WTC11 (cell line): ENCODE data around the gene PCDH12.

Experiments used
- HMGA2 ChIP-seq: fragments of 250-450 bp; sonication (Bioruptor Pico); IDR thresholded peaks from 2 replicates; pipeline ENCODE4 v1.4.0; 2021; ENCODE audit warnings: mild to moderate bottlenecking, moderate library complexity
- NR3C1 ChIP-seq: sonication (generic); formaldehyde crosslinking; conservative IDR thresholded peaks from 2 replicates; pipeline ENCODE4 v1.8.1; 2023; ENCODE audit warnings: low read depth, mild to moderate bottlenecking, missing genetic modification reagents
- SMAD3 ChIP-seq: sonication (generic); formaldehyde crosslinking; IDR thresholded peaks from 2 replicates; pipeline ENCODE4 v1.8.0; 2022; ENCODE audit warnings: missing genetic modification reagents, mild to moderate bottlenecking, borderline replicate concordance
- ZNF138 ChIP-seq: sonication (generic); formaldehyde crosslinking; conservative IDR thresholded peaks from 2 replicates; pipeline ENCODE4 v1.8.1; 2022; ENCODE audit warnings: mild to moderate bottlenecking, moderate library complexity, missing genetic modification reagents
- ZNF263 ChIP-seq: sonication (generic); formaldehyde crosslinking; IDR thresholded peaks from 2 replicates; pipeline ENCODE4 v1.8.1; 2022; ENCODE audit warnings: low read depth, mild to moderate bottlenecking, moderate library complexity, missing genetic modification reagents
- TF ChIP-seq, protein P1 (sequence below): sonication (generic); formaldehyde crosslinking; IDR thresholded peaks from 2 replicates; pipeline ENCODE4 v1.8.0; 2023; ENCODE audit warnings: missing genetic modification reagents
- TF ChIP-seq, protein P2 (sequence below): sonication (generic); formaldehyde crosslinking; IDR thresholded peaks from 2 replicates; pipeline ENCODE4 v1.8.0; 2022; ENCODE audit warnings: mild to moderate bottlenecking, missing genetic modification reagents
- TF ChIP-seq, protein P3 (sequence below): sonication (generic); formaldehyde crosslinking; IDR thresholded peaks from 2 replicates; pipeline ENCODE4 v1.8.0; 2022; ENCODE audit warnings: mild to moderate bottlenecking, missing genetic modification reagents
- TF ChIP-seq, protein P4 (sequence below): fragments of 200-600 bp; IDR thresholded peaks from 2 replicates; pipeline ENCODE4 v1.8.0; 2022; ENCODE audit warnings: antibody characterized with exemption

DNA sequence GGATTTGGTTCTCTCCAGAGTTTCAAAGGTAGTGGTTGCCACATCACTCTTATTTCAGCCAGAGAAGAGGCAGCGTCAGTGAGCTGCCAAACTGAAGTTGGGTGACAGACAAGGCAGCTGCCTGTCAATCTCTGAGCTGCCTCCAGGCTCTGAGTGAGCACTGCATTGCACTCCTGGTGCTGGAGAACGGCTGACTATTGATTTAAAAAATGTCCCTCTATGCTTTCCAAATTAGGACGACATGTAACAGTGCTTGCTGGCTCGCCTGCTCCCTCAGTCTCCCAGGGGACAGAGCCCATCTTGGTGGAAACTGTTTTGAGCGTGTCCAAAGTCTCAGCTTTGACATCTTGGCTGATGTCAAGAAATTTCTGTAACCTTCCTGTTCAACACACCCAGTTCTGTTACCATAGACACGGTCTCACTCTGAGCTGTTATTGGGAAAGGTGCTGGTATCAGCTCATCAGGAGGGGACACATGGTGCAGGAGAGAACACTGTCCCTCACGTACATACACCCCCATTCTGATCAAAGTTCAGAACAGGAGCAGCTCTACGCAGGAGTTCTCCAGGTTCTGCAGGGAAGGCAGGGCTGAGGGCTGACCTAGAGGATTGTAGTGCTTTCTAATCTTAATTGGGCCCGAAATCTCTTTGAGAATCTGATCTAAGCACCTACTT is 15.7 kb downstream of the PCDH12 start:
- TF ChIP-seq ZNF138 (CRISPR knock-in tag), result no peak
- TF ChIP-seq ZNF263 (CRISPR knock-in tag), result no peak
- TF ChIP-seq, protein P1, sequence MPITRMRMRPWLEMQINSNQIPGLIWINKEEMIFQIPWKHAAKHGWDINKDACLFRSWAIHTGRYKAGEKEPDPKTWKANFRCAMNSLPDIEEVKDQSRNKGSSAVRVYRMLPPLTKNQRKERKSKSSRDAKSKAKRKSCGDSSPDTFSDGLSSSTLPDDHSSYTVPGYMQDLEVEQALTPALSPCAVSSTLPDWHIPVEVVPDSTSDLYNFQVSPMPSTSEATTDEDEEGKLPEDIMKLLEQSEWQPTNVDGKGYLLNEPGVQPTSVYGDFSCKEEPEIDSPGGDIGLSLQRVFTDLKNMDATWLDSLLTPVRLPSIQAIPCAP (CRISPR knock-in tag), result no peak
- TF ChIP-seq, protein P2, sequence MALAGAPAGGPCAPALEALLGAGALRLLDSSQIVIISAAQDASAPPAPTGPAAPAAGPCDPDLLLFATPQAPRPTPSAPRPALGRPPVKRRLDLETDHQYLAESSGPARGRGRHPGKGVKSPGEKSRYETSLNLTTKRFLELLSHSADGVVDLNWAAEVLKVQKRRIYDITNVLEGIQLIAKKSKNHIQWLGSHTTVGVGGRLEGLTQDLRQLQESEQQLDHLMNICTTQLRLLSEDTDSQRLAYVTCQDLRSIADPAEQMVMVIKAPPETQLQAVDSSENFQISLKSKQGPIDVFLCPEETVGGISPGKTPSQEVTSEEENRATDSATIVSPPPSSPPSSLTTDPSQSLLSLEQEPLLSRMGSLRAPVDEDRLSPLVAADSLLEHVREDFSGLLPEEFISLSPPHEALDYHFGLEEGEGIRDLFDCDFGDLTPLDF (CRISPR knock-in tag), result no peak
- no peak for TF ChIP-seq HMGA2
- no peak for TF ChIP-seq NR3C1
- TF ChIP-seq, protein P3, sequence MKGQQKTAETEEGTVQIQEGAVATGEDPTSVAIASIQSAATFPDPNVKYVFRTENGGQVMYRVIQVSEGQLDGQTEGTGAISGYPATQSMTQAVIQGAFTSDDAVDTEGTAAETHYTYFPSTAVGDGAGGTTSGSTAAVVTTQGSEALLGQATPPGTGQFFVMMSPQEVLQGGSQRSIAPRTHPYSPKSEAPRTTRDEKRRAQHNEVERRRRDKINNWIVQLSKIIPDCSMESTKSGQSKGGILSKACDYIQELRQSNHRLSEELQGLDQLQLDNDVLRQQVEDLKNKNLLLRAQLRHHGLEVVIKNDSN, result no peak
- TF ChIP-seq, protein P4, sequence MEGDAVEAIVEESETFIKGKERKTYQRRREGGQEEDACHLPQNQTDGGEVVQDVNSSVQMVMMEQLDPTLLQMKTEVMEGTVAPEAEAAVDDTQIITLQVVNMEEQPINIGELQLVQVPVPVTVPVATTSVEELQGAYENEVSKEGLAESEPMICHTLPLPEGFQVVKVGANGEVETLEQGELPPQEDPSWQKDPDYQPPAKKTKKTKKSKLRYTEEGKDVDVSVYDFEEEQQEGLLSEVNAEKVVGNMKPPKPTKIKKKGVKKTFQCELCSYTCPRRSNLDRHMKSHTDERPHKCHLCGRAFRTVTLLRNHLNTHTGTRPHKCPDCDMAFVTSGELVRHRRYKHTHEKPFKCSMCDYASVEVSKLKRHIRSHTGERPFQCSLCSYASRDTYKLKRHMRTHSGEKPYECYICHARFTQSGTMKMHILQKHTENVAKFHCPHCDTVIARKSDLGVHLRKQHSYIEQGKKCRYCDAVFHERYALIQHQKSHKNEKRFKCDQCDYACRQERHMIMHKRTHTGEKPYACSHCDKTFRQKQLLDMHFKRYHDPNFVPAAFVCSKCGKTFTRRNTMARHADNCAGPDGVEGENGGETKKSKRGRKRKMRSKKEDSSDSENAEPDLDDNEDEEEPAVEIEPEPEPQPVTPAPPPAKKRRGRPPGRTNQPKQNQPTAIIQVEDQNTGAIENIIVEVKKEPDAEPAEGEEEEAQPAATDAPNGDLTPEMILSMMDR, result no peak
- no peak for TF ChIP-seq SMAD3 (CRISPR knock-in tag)
